AG09319 (cell line): ENCODE results near the gene ATF3.
A peak's percentile ranks its signal among the peaks of the same experiment; 100 is the strongest.

Experiments
- DNase-seq: peaks from one replicate; pipeline ENCODE4 v3.0.0-alpha.2; 2010; ENCODE audit warnings: low read depth; ENCODE audit errors: extremely low read depth
- CTCF ChIP-seq: IDR thresholded peaks from 2 replicates; pipeline ENCODE4 v1.5.1; 2011; ENCODE audit warnings: low read depth, mild to moderate bottlenecking, inconsistent platforms, low read length, moderate library complexity

ATF3 gene

GRCh38 chr1:212608392-212608958 is at the start of gene ATF3:
ATF3 (plus strand) TSS chr1:212608761; CDS start chr1:212615022, 6,261 bp downstream.
- peak; percentile 99 for DNase-seq
- TF ChIP-seq CTCF, result no peak

- no peak for TF ChIP-seq CTCF
These were observed 48.6 kb upstream of the ATF3 start for GRCh38 chr1:212559929-212560328.

GRCh38 chr1:212560933-212561460 is 47.6 kb upstream of the ATF3 start:
- no peak for TF ChIP-seq CTCF
- no peak for DNase-seq

More at GRCh38 chr1:212559929-212560328, 48.6 kb upstream of the ATF3 start:
- no peak for DNase-seq

- TF ChIP-seq CTCF, result no peak
- DNase-seq, result peak; percentile 30
These were observed 47.0 kb upstream of the ATF3 start for GRCh38 chr1:212561501-212561931.

- DNase-seq, result no peak
- no peak for TF ChIP-seq CTCF
These were observed 45.8 kb upstream of the ATF3 start for GRCh38 chr1:212562771-212563170.

GRCh38 chr1:212565079-212565478 is 43.5 kb upstream of the ATF3 start:
- DNase-seq, result no peak
- no peak for TF ChIP-seq CTCF

- no peak for TF ChIP-seq CTCF
- DNase-seq, result no peak
These were observed 42.8 kb upstream of the ATF3 start for GRCh38 chr1:212565571-212566305.
